WTC11 (cell line): Measurements from ENCODE around the gene ACP3. TPM values are rescaled to one million over a fixed set of nuclear protein-coding genes. Genes with fewer than 3 reads are reported as not detected.

ENCODE experiments used
- CBFB ChIP-seq: sonication (generic); formaldehyde crosslinking; IDR thresholded peaks from 2 replicates; pipeline ENCODE4 v1.8.1; 2022; ENCODE audit warnings: mild to moderate bottlenecking, low read depth, missing genetic modification reagents
- E2F1 ChIP-seq: sonication (generic); formaldehyde crosslinking; IDR thresholded peaks from 2 replicates; pipeline ENCODE4 v1.8.0; 2022; ENCODE audit warnings: mild to moderate bottlenecking, missing genetic modification reagents
- E2F4 ChIP-seq: sonication (generic); formaldehyde crosslinking; IDR thresholded peaks from 2 replicates; pipeline ENCODE4 v1.8.1; 2022; ENCODE audit warnings: low read depth, mild to moderate bottlenecking, moderate library complexity, missing genetic modification reagents, borderline replicate concordance
- GTF2I ChIP-seq: fragments of 250-450 bp; sonication (Bioruptor Pico); conservative IDR thresholded peaks from 2 replicates; pipeline ENCODE4 v1.4.0; 2021; ENCODE audit warnings: mild to moderate bottlenecking
- JUN ChIP-seq: sonication (generic); formaldehyde crosslinking; IDR thresholded peaks from 2 replicates; pipeline ENCODE4 v1.8.0; 2023; ENCODE audit warnings: mild to moderate bottlenecking, missing genetic modification reagents
- ZMAT4 ChIP-seq: fragments of 250-450 bp; sonication (Bioruptor Pico); IDR thresholded peaks from 2 replicates; pipeline ENCODE4 v1.9.0; 2021; ENCODE audit warnings: mild to moderate bottlenecking
- ZNF121 ChIP-seq: sonication (generic); formaldehyde crosslinking; IDR thresholded peaks from 2 replicates; pipeline ENCODE4 v1.8.0; 2023; ENCODE audit warnings: missing genetic modification reagents
- ZNF317 ChIP-seq: sonication (generic); formaldehyde crosslinking; IDR thresholded peaks from 2 replicates; pipeline ENCODE4 v1.8.1; 2023; ENCODE audit warnings: low read depth, mild to moderate bottlenecking, moderate library complexity, missing genetic modification reagents, borderline replicate concordance
- ZNF396 ChIP-seq: fragments of 250-450 bp; sonication (Bioruptor Pico); IDR thresholded peaks from 2 replicates; pipeline ENCODE4 v1.8.0; 2021; ENCODE audit warnings: mild to moderate bottlenecking, moderate library complexity, borderline replicate concordance
- ZNF423 ChIP-seq: fragments of 250-450 bp; sonication (Bioruptor Pico); IDR thresholded peaks from 2 replicates; pipeline ENCODE4 v2.1.2; 2022; ENCODE audit warnings: mild to moderate bottlenecking, moderate library complexity
- ZNF671 ChIP-seq: fragments of 250-450 bp; sonication (Bioruptor Pico); IDR thresholded peaks from 2 replicates; pipeline ENCODE4 v1.8.0; 2021; ENCODE audit warnings: mild to moderate bottlenecking
- total RNA-seq: library from RNA; stranded (reverse); gene quantifications from 3 replicates; pipeline ENCODE4 v1.2.3, GENCODE V29; 2021

ACP3 gene
- total RNA-seq, 1 experiment from 2014 or later: 2.5 TPM

- no peak for TF ChIP-seq ZMAT4
- no peak for TF ChIP-seq ZNF121 (CRISPR knock-in tag)
- no peak for TF ChIP-seq E2F1
- no peak for TF ChIP-seq ZNF423 (CRISPR knock-in tag)
- TF ChIP-seq ZNF317 (CRISPR knock-in tag): no peak
- TF ChIP-seq ZNF671 (CRISPR knock-in tag): no peak
- TF ChIP-seq JUN (CRISPR knock-in tag): no peak
- TF ChIP-seq CBFB (CRISPR knock-in tag): no peak
- no peak for TF ChIP-seq GTF2I (CRISPR knock-in tag)
- TF ChIP-seq E2F4 (CRISPR knock-in tag): no peak
- no peak for TF ChIP-seq ZNF396 (CRISPR knock-in tag)
- TF ChIP-seq, all 79 proteins: peak for 0
Measured at GRCh38 chr3:132407025-132407424, 89.8 kb downstream of the ACP3 start (continued).

Other genes with a start within 250 kb of the ACP3 start
- 23.8 to 28.5 TPM (median 25.0 TPM) in 3 replicates for gene DNAJC13, start 100.1 kb downstream of the ACP3 start, total RNA-seq